Ishikawa (cell line): ENCODE measurements around the gene MGAM2.

Source experiments
- CREB1 ChIP-seq: IDR thresholded peaks from 2 replicates; pipeline ENCODE4 v1.6.1; 2012; ENCODE audit warnings: low read depth
- EP300 ChIP-seq: IDR thresholded peaks from 2 replicates; pipeline ENCODE4 v1.6.1; 2012; ENCODE audit warnings: borderline replicate concordance
- NFIC ChIP-seq: IDR thresholded peaks from 2 replicates; pipeline ENCODE4 v1.6.1; 2012
- RAD21 ChIP-seq: IDR thresholded peaks from 2 replicates; pipeline ENCODE4 v1.6.1; 2012; ENCODE audit warnings: low read depth
- TAF1 ChIP-seq: IDR thresholded peaks from 2 replicates; pipeline ENCODE4 v1.6.1; 2012; ENCODE audit warnings: low read depth, mild to moderate bottlenecking
- YY1 ChIP-seq: IDR thresholded peaks from 2 replicates; pipeline ENCODE4 v1.6.1; 2012; ENCODE audit warnings: low read depth
- TF ChIP-seq, protein P1 (sequence below): IDR thresholded peaks from 2 replicates; pipeline ENCODE4 v1.6.1; 2012
- TF ChIP-seq, protein P2 (sequence below): IDR thresholded peaks from 2 replicates; pipeline ENCODE4 v1.6.1; 2012; ENCODE audit warnings: low read depth, mild to moderate bottlenecking

DNA sequence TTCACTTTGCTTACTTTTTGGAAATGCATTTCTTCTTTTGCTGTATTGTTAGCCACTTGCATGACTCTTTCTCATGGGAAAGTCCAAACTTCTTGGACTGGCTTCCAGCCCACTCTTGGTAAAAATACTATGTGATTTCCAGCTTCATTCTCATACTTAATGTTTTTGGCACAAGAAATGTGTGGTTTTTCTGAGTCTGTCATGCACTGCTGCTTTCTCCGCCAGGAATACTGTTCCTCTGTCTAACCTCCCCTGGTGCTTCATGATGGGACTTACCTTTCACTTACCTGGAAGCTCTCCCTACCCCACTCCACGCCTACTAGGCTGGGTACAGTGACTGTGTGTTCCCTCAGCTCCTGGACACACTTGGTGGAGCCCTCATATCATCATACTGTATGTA, 18.7 kb downstream of the MGAM2 start:
- TF ChIP-seq, protein P1, sequence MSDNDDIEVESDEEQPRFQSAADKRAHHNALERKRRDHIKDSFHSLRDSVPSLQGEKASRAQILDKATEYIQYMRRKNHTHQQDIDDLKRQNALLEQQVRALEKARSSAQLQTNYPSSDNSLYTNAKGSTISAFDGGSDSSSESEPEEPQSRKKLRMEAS = no peak
- no peak for TF ChIP-seq YY1
- TF ChIP-seq, protein P2, sequence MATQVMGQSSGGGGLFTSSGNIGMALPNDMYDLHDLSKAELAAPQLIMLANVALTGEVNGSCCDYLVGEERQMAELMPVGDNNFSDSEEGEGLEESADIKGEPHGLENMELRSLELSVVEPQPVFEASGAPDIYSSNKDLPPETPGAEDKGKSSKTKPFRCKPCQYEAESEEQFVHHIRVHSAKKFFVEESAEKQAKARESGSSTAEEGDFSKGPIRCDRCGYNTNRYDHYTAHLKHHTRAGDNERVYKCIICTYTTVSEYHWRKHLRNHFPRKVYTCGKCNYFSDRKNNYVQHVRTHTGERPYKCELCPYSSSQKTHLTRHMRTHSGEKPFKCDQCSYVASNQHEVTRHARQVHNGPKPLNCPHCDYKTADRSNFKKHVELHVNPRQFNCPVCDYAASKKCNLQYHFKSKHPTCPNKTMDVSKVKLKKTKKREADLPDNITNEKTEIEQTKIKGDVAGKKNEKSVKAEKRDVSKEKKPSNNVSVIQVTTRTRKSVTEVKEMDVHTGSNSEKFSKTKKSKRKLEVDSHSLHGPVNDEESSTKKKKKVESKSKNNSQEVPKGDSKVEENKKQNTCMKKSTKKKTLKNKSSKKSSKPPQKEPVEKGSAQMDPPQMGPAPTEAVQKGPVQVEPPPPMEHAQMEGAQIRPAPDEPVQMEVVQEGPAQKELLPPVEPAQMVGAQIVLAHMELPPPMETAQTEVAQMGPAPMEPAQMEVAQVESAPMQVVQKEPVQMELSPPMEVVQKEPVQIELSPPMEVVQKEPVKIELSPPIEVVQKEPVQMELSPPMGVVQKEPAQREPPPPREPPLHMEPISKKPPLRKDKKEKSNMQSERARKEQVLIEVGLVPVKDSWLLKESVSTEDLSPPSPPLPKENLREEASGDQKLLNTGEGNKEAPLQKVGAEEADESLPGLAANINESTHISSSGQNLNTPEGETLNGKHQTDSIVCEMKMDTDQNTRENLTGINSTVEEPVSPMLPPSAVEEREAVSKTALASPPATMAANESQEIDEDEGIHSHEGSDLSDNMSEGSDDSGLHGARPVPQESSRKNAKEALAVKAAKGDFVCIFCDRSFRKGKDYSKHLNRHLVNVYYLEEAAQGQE = no peak
- TF ChIP-seq TAF1 = no peak
- no peak for TF ChIP-seq CREB1
- TF ChIP-seq NFIC = no peak
- TF ChIP-seq RAD21 = no peak
- no peak for TF ChIP-seq EP300
